Islet precursor cell (in vitro differentiated cells): ENCODE measurements around the gene ANKRD24.
"Not testable (repeated sequence)": the region's sequence is repeated elsewhere in the genome, so short reads cannot be mapped to it uniquely, and the experiment has no call there.

ENCODE experiments used
- DNase-seq: peaks from one replicate; pipeline ENCODE4 v3.0.0-alpha.2; 2018

Gene ANKRD24

GRCh38 chr19:4233282-4233853 lies 50.9 kb downstream of the ANKRD24 start:
- peak; percentile 74 for DNase-seq

GRCh38 chr19:4234142-4234861 lies 51.8 kb downstream of the ANKRD24 start:
- no peak for DNase-seq

- no peak for DNase-seq
These were observed 52.3 kb downstream of the ANKRD24 start for GRCh38 chr19:4234862-4235201.

- not testable (repeated sequence) for DNase-seq
These were observed 55.0 kb downstream of the ANKRD24 start for GRCh38 chr19:4237510-4237909.

- no peak for DNase-seq
These were observed 56.3 kb downstream of the ANKRD24 start for GRCh38 chr19:4238831-4239230.

- DNase-seq = no peak
These were observed 59.4 kb downstream of the ANKRD24 start for GRCh38 chr19:4241824-4242430.

GRCh38 chr19:4245938-4246337 lies 63.4 kb downstream of the ANKRD24 start:
- DNase-seq = not testable (repeated sequence)

- peak; percentile 99 for DNase-seq
These were observed 64.5 kb downstream of the ANKRD24 start, which contains the start of gene YJU2 for GRCh38 chr19:4246767-4247593. YJU2 (plus strand) TSS chr19:4247080; CDS start chr19:4247147, 67 bp downstream.

GRCh38 chr19:4256563-4256962 lies 74.1 kb downstream of the ANKRD24 start:
- DNase-seq = no peak

- DNase-seq = no peak
These were observed 74.5 kb downstream of the ANKRD24 start for GRCh38 chr19:4257025-4257424.

GRCh38 chr19:4258181-4258580 lies 75.7 kb downstream of the ANKRD24 start:
- DNase-seq = no peak

- no peak for DNase-seq
These were observed 78.2 kb downstream of the ANKRD24 start for GRCh38 chr19:4260613-4261191.

- no peak for DNase-seq
These were observed 82.3 kb downstream of the ANKRD24 start for GRCh38 chr19:4264812-4265211.

GRCh38 chr19:4266253-4267000 lies 83.9 kb downstream of the ANKRD24 start:
- no peak for DNase-seq

- peak; percentile 89 for DNase-seq
These were observed 84.8 kb downstream of the ANKRD24 start for GRCh38 chr19:4267101-4267900.

GRCh38 chr19:4267901-4268815 lies 85.7 kb downstream of the ANKRD24 start:
- DNase-seq = no peak

GRCh38 chr19:4268816-4269430 lies 86.4 kb downstream of the ANKRD24 start:
- DNase-seq = no peak

GRCh38 chr19:4272894-4273293 lies 90.4 kb downstream of the ANKRD24 start:
- DNase-seq = no peak

GRCh38 chr19:4274321-4274686 lies 91.8 kb downstream of the ANKRD24 start:
- DNase-seq = not testable (repeated sequence)
